Hepatic stellate cell (primary cell): ENCODE measurements around the gene ARPP21.

Source experiments
- DNase-seq: peaks from one replicate; pipeline ENCODE4 v3.0.0; 2011; ENCODE audit warnings: low spot score

Gene ARPP21

DNA sequence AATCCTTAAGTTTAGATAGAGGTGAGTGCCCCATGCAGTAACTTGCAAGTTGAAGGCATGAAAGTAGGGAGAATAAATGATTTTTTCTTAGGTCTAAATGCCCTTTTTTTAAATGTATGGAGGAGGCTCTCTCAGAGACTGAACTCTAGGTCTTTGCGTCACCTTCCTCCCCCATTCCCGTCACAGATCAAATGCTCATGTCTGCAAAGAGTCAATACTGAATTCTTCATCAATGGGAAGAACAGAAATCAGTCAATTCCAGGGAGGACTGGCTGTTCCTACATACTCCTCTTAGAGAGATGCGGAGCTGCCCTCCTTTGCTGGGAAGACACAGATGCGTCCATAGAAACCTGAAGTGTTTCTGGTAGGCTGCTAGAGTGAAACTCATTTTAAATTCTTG, 98.2 kb downstream of the ARPP21 start:
- no peak for DNase-seq

DNA sequence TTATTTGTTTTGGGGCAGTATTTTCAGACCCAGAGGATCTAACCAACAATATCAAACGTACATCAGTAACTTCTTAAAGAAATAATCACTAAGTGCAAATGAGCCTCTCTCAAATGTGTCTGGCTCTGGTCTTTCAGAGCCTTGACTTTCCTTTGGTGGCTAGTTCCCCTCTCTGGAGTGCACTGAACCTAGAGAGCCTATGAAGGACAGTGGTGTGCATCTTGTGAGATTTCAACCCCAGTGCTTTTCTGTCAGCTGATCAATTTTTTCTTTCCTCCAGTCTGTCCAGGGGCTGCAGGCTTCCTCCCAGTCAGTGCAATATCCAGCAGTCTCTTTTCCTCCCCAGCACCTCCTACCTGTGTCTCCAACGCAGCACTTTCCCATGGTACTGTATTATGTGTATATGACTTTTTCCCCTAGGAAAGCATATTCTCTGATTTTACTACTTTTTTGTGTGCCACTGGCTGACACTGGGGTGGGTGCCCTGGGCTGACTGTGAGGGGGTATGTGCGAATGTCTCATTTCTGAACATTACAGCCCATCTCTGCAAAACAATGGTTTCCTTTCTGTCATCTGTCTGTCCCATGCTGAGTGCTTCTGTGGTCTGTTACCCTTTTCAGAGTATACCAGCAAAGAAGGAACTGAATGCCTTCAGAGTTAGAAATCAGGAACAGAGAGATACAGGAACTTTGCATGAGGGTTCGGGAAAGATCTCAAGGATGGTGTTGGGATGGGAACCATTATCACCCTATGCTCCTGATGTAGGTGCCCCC, 98.8 kb downstream of the ARPP21 start:
- no peak for DNase-seq

GRCh38 chr3:35739181-35739809, 100.0 kb downstream of the ARPP21 start:
- DNase-seq = no peak

DNA sequence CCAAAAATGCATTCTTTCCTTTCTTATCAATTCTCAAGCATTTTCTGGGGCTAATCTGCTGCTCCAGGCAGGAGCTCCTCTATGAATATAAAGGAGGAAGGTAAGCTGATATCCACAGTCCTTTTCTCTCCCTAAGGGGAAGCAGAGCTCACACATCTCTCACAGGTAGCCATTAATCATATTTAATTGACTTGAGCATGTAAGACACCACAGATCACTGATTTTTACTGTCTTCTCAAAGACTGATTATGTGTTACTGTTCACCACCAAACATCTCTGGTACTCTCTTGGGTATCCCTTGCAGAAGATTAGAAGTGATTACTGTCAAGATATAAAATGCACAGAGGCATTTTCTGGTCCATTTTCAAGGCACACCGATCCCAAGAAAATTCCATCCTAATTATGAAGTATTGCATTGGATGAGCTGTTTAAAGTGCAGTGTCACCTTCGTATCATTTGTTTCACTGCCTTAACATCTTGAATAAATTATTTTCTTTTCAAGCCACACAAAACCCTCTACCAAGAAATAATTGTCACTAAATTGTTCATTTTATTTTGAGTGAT, 100.7 kb downstream of the ARPP21 start:
- no peak for DNase-seq

DNA sequence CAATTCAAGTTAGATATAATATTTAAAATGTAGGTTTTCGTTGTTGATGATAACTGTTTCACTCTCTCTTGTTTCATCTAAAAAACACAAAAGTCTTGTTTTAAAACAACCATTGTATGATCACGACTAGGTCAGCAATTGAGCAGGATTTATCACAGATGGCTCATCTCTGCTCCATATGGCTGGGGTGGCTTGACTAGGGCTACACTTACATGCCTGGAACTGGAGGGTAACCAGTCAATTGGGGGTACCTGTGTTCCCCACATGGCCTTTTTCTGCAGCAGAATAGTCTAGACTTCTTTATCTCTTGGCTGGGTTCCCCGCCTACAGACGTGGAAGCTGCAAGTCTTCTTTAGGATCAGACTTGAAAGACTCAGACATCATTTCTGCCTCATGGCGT, 103.9 kb downstream of the ARPP21 start:
- DNase-seq = no peak

- no peak for DNase-seq
Measured at GRCh38 chr3:35744419-35744818, 105.1 kb downstream of the ARPP21 start.

DNA sequence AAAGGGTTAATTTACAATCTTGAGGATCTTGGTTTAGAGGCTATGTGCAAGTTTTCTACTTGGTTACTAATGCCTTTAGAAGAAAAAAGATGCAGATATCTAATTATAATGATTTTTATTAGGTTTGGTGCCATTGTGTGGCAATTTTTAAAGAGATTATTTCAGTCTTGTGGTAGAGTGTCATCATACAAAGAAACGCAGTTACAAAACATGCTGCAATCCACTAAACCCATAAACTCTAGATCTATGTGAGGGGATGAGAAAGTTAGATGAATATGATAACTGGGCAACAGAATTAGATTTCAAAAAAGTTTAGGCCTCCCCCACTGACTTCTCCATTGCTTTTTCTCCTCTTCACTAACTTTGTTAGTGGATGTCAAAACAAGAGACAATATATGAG, 106.0 kb downstream of the ARPP21 start:
- DNase-seq = no peak

GRCh38 chr3:35745802-35746484, 106.6 kb downstream of the ARPP21 start:
- DNase-seq = no peak

DNA sequence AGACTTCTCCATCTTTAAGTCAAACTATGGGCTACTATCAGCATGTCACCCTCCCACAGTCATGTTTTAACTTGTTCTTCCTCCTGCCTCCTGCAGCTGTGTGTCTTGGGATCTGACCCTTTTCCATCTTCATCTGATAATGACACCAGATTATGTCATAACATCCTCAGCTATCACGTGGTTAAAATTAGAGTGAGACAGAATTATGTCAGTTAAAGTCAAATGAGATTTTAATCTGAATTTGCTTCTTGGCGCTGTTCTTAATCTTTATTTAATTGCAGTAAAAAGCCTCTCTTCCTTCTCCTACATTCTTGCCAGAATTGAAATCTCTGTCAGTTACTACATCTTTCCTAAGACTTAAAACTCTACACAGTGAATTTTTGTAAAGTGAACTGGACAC, 107.2 kb downstream of the ARPP21 start:
- no peak for DNase-seq

DNA sequence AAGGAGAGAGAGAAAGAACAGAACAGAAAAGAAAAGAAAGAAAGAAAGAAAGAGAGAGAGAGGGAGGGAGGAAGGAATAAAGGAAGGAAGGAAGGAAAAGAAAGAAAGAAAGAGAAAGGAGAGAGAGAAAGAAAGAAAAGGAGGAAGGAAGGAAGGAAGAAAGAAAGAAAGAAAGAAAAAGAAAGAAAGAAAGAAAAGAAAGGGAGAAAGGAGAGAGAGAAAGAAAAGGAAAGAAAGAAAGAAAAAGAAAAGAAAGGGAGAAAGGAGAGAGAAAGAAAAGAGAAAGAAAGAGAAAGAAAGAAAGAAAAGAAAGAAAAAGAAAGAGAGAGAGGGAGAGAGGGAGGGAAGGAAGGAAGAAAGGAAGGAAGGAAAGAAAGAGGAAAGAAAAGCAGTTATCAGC, 108.8 kb downstream of the ARPP21 start:
- DNase-seq = no peak

DNA sequence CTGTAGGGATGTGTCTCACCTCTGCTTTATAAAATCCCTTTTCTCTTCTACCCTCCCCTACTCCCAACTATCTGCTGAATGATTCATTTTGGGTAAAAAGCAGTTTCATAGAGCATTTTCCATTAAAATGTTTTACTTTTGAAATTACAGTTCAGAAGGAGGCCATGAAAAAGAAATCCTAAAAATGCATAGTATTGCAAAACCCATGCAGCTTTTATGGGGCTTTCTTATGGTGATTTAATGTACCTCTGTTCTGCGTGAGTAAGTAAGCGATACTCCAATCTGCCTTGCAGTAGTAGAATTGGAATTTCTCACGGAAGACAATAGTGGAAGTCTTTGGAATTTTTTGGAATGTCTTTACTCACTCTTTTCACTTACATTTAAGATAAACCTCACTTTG, 111.9 kb downstream of the ARPP21 start:
- DNase-seq = no peak

- no peak for DNase-seq
Measured at GRCh38 chr3:35757991-35758757, 118.8 kb downstream of the ARPP21 start.

GRCh38 chr3:35760146-35760545, 120.8 kb downstream of the ARPP21 start:
- DNase-seq = no peak

GRCh38 chr3:35761311-35761710, 122.0 kb downstream of the ARPP21 start:
- no peak for DNase-seq

DNA sequence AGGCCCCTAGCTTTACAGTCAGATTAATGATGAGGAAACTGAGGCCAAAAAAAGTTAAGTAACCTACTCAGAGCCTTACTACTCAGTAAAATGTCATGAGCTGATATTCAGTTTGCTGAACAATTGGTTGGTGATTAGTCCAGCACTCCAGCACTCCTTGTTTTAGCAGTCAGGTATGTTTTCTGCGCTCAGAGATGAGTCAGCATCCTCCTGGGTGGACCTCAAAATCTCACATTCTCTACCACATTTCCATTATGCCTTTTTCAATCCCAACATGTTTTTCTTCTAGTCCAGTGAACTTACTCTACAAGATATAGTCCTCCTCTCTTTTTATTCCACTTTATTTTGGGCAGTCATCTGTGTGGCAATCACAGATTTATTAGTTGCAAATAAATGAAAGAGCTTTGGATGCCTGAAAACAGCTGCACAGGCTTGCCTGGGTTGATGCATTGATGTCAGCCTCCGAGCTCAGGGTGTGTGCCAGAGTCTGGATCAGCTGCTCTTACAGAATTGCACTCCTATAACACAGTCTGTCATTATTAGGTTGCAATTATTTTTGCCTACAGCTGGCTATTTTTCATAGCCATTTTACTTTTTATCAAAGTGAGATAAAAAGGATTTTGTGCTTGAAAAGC, 133.2 kb downstream of the ARPP21 start:
- DNase-seq = no peak

DNA sequence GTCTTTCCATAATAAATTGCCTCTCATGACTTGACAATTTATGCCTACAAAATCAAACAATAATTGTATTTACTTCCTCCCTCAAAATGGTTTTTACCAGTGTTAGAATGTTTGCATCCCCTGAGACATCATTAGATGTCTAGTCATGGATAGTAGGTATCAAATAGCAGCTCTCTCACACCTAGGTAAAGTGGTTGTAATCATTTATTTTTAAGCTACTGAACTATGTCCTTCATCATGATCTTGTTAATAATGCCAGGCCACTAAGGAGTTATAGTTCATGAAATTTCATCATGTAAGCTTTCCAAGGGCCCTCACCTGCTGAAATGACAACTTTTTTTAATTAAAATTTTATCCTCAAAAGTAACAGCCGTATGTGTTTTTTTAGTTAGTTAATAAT, 134.1 kb downstream of the ARPP21 start:
- no peak for DNase-seq

GRCh38 chr3:35776346-35776745, 137.0 kb downstream of the ARPP21 start:
- DNase-seq = no peak

DNA sequence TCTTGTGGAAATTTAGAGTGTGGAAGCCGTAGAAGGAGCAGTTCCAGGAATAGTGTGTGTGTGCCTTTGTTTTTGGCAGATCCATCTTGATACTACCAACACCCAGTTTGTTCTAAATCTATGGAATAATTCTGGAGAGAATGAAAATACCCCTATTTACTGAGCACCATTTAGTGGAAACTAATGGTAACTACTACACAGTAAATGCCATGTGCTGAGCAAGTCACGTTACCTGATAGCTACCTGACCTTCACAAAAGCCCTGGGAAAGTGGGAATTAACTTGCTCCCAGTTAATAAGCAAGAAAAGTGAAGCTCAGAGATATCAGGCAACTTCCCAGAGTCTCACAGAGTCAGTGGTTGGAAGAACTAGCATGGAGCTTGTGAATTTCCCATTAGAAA, 137.7 kb downstream of the ARPP21 start:
- DNase-seq = no peak

- DNase-seq = no peak
Measured at GRCh38 chr3:35777563-35778554, 138.5 kb downstream of the ARPP21 start.

- no peak for DNase-seq
Measured at GRCh38 chr3:35779611-35780010, 140.3 kb downstream of the ARPP21 start.
